ENCODE measurements around the gene VAX1.
"Not testable (repeated sequence)": the region's sequence is repeated elsewhere in the genome, so short reads cannot be mapped to it uniquely, and the experiment has no call there.

Gene VAX1

GRCh38 chr10:117137911-117138642 lies at the start of gene VAX1:
VAX1 (minus strand) TSS chr10:117138270; CDS start chr10:117138056, 214 bp downstream.
- DNase-seq: no peak

- DNase-seq: no peak
Measured at GRCh38 chr10:117186832-117187615, 49.0 kb upstream of the VAX1 start.

- not testable (repeated sequence) for DNase-seq
Measured at GRCh38 chr10:117185817-117186216, 47.7 kb upstream of the VAX1 start.

GRCh38 chr10:117184821-117185220 lies 46.8 kb upstream of the VAX1 start:
- no peak for DNase-seq

- DNase-seq: no peak
Measured at GRCh38 chr10:117184296-117184695, 46.2 kb upstream of the VAX1 start.

DNA sequence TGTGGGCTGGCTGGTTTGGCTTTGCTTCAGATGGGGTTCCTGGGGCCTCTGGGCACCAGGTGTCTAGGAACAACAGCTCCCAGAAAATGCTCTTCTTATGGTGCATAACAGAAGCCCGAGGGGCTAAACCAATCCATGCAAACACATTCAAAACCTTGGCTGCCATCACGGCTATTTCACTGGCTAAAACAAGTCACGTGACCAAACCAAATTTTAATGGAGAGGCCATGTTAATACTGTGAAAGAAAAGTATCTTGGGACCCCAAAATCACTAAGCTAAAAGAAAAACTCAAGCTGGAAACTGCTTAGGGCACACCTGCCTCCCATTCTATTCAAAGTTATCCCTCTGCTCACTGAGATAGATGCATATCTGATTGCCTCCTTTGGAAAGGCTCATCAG lies 40.1 kb upstream of the VAX1 start:
- DNase-seq: no peak

DNA sequence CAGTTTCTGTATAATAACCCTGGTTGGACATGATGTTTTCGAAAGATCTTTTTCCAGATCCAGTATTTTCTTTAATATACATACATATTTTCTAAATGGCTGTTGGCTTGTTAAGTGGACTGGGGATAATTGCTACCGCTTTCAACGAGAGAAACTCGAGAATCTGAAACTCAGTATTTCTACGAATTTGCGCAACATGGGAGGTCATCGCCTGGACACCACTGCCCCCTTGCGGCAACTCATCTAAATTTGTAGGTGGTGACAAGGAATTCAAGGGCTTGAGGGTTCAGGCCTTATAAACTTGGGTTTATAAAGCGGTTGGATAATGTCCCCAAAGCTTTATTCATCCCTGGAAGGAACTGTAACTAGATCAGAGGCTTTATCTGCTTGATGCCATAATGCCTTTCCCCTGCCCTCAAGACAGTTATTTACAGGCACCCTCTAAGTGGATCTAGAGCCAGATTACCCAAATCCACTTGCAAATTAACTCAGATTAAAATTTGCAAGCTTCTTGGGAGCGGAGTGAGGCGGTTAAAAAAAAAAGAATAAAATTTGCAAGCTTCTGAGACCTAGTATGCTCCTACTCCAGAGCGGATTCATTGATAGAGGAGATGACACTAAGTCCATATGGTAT lies 37.9 kb upstream of the VAX1 start:
- DNase-seq: peak; percentile 50

DNA sequence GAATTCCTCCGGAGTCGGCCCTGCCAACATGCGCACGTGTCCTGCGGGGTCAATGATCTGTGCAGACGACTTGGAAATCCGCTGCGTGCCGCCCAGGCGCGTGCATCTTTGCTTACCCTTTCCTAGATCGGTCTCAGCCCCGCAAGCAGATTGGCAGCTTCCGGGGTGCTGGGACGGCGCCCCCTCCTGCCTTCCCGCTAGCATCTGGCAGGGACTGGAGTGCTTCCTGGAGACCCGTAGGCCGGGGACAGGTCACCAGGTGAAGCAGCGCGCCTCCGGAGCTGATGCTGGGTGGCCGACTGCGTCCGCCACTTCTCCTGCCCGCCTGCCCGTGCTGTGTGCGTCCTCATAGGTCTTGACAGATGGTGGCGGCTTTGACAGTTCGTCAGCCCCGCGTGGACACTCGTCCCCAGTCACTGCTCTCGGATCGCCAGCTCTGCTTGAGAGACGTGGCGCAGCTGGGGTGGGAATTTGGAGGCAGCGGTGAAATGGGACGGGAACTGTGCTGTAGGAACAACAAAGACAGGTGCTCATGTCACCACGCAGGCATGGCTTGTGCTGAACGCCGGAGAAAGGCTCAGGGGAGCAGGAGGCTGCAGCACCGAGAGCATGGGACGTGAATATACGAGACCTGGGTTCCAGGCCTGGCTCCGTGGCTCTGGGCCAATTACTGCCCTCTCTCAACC lies 37.3 kb upstream of the VAX1 start:
- DNase-seq: no peak

DNA sequence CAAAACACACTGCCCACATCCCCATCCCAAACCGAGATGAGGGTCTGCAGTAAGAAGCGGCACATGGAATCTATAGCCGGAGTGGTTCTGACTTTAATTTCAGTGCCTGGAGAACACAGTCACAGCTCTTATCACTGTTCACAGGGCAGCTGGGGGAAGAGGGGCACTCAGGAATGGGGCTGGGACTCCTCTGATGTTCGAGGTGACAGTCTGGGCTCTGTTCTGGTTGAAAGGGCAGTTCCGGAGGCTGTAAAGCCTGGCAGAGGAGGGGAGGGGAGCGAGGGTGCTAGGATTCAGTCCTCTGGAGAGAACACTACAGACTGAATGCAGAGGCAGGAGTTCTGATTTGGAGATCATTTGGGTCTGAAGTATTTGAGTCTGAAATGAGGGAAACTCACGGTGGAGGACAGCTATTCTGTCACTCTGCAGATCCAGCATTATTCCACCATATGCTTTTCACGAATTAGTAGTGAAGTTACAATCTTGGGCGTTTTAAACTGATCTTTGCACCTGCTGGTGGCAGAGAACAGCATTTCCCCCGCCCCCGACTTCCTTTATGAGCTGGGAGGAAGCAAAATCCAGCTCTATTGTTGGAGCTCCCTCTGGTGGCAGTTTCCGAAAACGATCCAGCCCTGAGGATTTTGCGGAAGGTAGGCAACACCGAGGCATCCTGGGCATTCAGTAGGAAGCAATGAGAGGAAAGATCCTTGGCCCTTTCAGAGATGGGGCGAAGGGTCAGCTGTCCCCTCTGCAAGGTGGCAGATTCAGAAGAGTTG lies 36.6 kb upstream of the VAX1 start:
- peak; percentile 80 for DNase-seq

- no peak for DNase-seq
Measured at GRCh38 chr10:117170244-117170643, 32.2 kb upstream of the VAX1 start.

GRCh38 chr10:117169480-117169879 lies 31.4 kb upstream of the VAX1 start:
- no peak for DNase-seq

DNA sequence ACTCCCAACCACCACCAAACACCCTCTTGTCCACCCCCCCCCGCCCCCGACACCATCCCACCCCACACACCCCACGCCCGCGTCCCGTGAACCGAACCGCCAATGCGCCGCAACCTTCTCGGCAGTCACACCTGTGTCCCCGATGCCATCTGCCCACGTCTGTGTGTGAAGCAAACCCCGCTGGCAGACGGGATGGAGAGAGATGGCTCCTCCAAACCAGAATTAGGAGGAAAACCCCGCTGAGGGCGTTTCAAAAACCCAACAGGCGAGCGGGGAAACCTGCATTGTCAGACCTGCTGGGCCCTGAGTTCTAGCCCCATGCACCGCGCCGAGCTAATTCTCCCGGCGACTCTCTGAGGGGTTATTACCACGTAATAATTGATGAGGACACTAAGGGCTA lies 30.7 kb upstream of the VAX1 start:
- no peak for DNase-seq

GRCh38 chr10:117167789-117168674 lies 30.0 kb upstream of the VAX1 start:
- no peak for DNase-seq

GRCh38 chr10:117167346-117167788 lies 29.3 kb upstream of the VAX1 start:
- DNase-seq: no peak

DNA sequence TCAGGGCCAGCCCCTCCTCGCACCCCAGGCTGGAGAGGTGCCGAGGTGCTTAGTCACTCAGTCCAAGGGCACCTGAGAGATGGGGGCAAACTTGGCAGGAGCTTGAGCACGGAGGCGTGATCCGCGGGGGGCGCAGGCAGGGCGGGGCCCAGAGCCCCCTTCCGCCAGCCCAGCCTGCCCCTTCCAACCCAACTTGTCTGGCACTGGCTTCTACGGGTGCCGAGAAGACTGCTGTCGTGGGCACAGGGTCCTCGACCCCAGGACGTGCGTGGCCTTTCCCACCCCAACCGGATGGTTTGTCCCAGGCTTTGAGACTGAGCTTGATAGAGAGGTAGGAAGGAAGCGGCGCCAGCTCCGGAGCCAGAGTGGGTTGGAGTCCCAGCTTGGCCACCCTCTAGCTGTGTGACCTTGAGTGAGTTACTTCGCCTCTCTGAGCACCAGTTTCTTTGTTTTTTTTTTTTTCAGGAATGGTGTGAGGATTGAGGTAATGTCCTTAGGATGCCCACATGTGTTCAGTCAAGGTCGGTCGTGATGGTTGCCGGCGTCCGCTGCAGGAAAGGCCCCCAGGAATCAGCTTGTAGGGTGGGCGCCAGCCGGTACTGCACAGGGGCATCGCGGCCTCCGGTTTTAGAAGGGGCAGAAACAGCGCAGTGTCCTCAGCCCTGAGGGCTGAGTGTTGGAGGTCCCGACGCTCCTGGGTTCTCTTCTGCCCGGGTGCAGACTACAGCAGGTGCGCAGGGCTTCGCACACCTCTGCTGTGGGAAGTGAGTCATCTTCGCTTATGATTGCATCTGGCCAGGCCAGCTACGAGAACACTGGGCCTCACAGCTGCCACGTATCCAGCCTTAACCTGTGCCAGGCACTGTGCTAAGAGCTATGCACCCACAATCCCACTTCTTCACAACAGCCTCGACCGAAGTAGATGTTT lies 28.6 kb upstream of the VAX1 start:
- no peak for DNase-seq

DNA sequence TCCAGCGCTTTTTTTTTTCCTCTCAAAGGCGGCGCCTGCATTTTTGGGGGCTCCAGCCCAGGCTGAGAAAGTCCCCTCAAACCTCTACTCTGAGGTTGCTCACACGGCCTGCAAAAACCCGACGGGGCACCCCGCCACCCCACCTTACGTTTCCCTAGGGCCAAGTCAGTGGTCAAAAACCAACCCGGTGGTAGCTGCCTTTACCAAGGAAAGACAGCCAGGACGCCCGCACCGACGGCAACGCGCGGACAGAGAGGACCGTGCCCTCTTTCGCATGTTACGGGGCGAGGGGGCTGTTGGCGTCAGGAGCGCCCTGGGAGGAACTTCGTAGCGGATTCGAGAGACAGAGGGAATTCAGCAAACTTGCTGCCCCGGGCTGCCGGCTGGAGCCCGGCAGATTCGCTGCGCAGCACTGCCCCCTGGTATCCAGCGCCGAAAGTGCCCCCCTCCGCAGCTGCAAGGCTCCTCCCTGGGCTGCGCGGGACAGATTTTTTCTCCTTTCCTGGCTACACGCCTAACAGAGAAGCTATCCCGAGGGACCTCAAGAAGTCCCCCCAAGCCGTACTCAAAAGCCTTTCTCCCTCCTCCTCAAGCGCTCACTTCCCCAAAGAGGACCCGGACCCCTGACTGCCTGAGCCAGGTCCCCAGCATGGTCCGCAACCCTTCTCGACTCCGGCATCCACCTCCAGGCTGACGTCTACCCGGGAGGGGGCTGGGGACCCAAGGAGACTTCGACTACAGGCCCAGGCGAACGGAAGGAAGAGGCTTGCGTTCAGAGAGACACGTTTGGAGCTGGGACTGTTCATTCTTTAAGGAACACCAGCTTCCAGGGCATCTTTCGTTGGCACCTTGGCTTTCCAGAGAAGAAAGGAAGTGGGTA lies 27.7 kb upstream of the VAX1 start:
- no peak for DNase-seq

DNA sequence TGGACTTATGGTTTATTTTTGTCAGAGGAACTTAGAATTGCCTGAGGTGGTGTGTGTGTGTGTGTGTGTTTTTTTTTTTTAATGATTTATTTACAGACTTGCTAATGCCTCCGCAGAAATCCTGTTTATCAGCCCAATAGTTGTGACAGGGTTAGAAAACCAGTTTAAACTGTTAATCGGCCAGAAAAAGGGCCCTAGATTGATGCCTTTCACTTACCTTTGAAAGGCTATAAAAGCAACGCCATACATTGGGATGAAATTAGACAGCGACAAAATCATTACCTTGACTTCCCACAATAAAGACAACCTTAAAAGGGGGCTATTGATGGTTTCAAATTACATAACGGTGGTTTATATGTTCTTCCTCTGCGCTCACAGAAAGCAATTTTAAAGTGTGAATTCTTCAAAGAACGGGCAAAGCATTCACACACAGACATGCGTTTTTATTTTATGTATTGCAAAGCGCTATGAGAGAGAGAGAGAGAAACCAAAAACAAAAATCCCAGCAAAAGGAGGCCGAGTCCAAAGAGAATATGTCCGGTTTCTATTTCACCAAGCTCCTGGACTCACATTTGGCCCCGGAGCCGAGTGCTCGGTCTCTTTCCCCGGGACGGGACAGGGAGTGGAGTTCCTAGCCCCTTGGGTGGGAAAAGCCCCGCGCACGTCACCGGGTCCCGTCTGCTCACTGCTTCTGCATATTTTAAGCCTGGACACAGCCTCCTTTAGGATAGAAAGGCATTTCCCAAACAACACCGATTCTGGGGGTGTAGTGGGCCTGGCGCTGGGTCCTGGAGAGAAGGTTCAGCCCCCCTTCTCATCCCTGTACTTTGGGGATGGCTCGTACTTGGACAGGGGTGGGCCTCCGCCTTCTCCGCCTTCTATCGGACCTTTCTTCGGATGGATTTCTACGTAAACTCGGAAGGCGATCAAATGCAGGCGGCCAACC lies 26.8 kb upstream of the VAX1 start:
- DNase-seq: no peak

All from NCI-H1048 (cell line).